Astrocyte of the cerebellum (primary cell): ENCODE measurements around the gene CRHR1.

Experiments used
- DNase-seq: peaks from one replicate; pipeline ENCODE4 v3.0.0-alpha.2; 2011; ENCODE audit warnings: low read depth
- H3K4me3 ChIP-seq: 2 replicates; pipeline ENCODE4 v1.5.1; 2011; ENCODE audit warnings: mild to moderate bottlenecking, low read depth, low read length, moderate library complexity
- CTCF ChIP-seq: IDR thresholded peaks from 2 replicates; pipeline ENCODE4 v1.5.1; 2012; ENCODE audit warnings: low read length, low read depth, moderate library complexity, mild to moderate bottlenecking; ENCODE audit errors: missing control alignments
- in situ Hi-C: cut with HindIII; loops from 2 replicates; pipeline ENCODE4 v1.10.0; 2017; ENCODE audit warnings: low sequenced_read_pairs

CRHR1 gene

DNA sequence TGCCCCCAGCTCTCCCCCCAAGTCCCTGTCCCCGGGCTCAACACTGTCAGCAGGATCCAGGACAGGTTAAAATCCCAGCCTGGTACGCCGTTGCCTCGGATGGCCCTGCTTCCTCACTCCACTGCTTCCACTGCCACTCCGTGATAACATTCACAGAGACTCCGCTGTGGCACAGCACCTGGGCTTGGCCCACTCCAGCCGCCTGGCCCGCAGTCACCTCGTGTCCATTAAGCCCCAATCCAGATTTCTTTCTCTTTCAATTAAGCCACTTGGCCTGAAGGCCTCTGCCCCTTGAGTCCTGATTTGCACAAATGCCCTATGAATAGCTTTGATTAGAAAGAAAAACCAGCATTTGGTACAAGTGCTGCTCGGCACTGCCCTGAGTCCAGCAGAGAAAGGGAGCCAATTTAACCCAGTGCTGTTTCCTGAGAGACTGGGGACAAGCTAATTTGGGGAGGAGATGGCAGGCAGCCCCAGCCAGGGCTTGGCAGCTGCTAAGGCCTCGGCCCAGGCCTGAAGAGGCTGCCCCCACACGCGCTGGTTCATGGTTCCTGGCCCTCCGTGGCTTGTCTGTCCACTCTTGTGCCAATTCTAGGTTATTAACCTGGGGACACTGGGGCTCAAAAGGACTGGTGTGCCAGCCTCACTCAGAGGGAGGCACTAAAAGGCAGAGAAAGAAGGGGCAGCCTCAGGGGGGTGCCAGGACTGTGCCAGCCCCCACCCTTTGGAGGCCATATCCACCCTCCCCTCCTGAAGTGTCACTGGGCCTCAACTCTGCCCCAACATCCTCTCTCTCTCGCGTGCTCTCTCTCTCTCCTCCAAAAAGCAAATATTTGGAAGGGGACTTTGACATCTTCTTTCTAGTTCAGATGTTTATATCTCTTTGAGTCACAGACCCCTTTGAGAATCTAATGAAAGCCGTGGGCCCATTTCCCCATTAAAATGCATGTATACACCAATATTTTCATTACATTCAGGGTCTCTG lies 30.8 kb downstream of the CRHR1 start:
- no peak overlapping the region for H3K4me3 ChIP-seq
- DNase-seq: no peak
- in situ Hi-C loops: no loop called here
- no peak for TF ChIP-seq CTCF

- in situ Hi-C loops: no loop called here
- DNase-seq: no peak
- no peak for TF ChIP-seq CTCF
- no peak overlapping the region for H3K4me3 ChIP-seq
Measured at GRCh38 chr17:45815752-45816151, 31.6 kb downstream of the CRHR1 start.

GRCh38 chr17:45818041-45818440 lies 33.9 kb downstream of the CRHR1 start:
- DNase-seq: no peak
- no peak for TF ChIP-seq CTCF
- H3K4me3 ChIP-seq: no peak overlapping the region
- in situ Hi-C loops: no loop called here

DNA sequence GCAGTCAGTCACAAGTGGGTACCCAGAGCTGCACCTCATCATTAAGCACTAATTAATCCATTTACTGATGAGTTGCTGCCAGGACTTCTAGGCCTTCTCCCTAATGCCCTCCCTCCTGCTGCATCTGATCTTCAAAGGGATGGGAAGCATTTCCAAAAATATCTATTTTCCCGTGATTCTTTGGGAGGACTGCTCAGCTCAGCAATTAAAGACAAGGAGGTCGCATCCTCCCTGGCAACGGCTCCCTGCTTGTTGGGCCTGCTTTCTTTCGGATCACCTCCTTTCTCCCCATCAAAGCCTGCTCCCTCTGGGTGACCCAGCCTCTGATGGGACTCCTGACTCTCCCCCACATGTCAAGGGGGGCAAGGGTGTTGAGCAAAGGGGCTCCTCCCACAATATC lies 34.6 kb downstream of the CRHR1 start:
- no peak overlapping the region for H3K4me3 ChIP-seq
- TF ChIP-seq CTCF: no peak
- in situ Hi-C loops: no loop called here
- no peak for DNase-seq

GRCh38 chr17:45819632-45820031 lies 35.5 kb downstream of the CRHR1 start:
- in situ Hi-C loops: no loop called here
- H3K4me3 ChIP-seq: no peak overlapping the region
- no peak for TF ChIP-seq CTCF
- DNase-seq: no peak

DNA sequence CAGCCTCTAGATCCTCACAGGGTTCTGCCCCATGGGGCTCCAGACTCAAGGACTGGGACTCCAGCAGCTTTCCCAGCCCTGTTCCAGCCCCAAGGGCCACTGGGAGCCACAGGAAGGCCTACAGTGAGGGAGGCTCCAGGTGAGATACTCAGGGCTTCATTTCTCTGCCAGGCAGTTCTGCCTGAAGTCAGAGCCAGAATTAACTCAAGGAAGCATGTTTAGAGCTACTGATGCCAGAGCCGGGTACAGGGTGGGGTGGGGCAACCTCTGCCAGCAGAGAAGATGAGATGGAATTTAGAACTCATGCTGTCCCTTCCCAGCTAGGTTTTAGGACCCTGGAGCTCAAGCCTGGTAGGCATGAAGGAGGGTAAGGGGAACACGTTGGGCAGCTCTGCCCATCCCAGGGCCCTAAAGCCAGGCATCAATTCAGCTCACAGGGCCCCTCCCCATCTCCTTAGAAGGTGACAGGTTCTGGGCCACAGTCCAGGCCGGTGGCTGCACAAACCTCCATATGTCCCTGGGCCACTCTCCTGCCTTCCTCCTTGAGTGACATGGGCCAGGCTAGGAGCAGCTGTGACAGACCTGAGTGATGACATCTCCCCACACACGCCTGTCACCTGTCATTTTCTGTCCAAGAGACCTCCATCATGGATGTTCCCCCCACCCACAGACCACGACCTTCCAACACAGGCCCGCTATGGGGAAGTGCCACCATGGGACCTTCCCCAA lies 36.1 kb downstream of the CRHR1 start:
- H3K4me3 ChIP-seq: no peak overlapping the region
- in situ Hi-C loops: no loop called here
- DNase-seq: no peak
- TF ChIP-seq CTCF: no peak
